Neural crest cell (in vitro differentiated cells): ENCODE results near the gene HOXD13. TPM values are rescaled to one million over a fixed set of nuclear protein-coding genes. Genes with fewer than 3 reads are reported as not detected.

Experiments used
- DNase-seq: peaks from one replicate; pipeline ENCODE4 v3.0.0; 2021; ENCODE audit warnings: low read depth, mixed read lengths, low spot score
- H3K27ac Mint-ChIP-seq: one replicate; pipeline ENCODE4 v1.8.0; 2021; ENCODE audit warnings: mild to moderate bottlenecking, mixed read lengths; ENCODE audit not compliant: unreplicated experiment
- H3K27me3 Mint-ChIP-seq: 2 replicates; pipeline ENCODE4 v1.8.0; 2021; ENCODE audit warnings: low read depth, mild to moderate bottlenecking, mixed read lengths
- H3K36me3 Mint-ChIP-seq: 2 replicates; pipeline ENCODE4 v1.8.0; 2021; ENCODE audit warnings: low read depth, mild to moderate bottlenecking, mixed read lengths
- H3K4me1 Mint-ChIP-seq: 2 replicates; pipeline ENCODE4 v1.8.0; 2021; ENCODE audit warnings: mixed read lengths
- H3K4me3 Mint-ChIP-seq: one replicate; pipeline ENCODE4 v1.8.0; 2021; ENCODE audit warnings: mild to moderate bottlenecking, mixed read lengths
- H3K9me3 Mint-ChIP-seq: 2 replicates; pipeline ENCODE4 v1.8.0; 2021; ENCODE audit warnings: mixed read lengths
- CTCF ChIP-seq: fragments of 200-600 bp; sonication (generic); conservative IDR thresholded peaks from 2 replicates; pipeline ENCODE4 v1.5.0; 2021; ENCODE audit warnings: antibody characterized with exemption, mild to moderate bottlenecking
- total RNA-seq: library from RNA; stranded (reverse); gene quantifications from 2 replicates; pipeline ENCODE4 v1.2.1, GENCODE V29; 2021

The HOXD13 gene
- total RNA-seq, 1 donor from 2014 or later: not detected

DNA sequence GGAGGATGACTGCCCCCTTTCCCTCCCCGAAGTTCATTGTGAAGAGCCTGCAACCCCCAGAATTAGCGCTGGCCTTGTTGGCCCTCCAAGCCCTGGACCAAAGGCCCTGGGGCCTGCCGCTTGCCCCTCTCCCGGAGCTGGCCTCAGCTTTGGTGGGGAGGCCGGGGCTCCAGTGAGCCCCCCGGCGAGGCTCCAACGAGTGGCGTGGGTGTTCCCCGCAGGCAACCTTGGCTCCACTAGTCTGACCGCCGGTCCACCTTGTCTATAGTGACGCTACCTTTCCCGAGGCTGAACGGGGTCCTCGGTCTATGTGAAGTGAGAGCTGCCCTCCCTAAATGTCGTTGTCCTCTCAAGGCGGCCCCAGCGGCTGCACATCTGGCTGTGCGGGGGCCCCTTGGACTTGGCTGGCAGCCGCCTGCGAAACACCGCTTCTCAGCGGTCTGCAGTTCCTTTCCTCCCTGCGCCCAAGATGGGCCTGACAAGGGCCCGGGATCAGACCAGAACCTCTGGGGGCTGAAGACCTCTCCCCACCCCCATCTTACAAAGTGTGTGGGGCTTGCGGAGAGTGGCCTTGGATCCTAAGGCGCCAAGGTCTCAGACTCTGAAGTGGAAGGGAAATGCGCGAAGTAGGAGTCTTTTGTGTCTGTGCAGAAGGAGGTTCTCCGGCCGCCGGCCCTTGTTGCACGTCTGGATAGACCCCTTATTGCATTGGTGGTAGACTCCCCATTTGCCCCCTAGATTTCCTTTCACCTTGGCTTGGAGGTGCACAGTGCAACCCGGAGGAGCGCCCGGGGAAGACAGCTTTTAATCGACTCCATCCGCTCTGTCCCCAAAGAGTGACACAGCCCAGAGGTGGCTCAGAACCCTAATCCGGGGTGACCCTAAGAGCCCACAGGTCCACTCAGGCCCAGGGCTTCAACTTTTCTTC lies 20.1 kb downstream of the HOXD13 start:
- no peak overlapping the region for H3K4me3 Mint-ChIP-seq
- peaks cover 96% of the 10 kb centered on the region for H3K27me3 Mint-ChIP-seq
- TF ChIP-seq CTCF: no peak
- peaks cover 4% of the 10 kb centered on the region for H3K4me1 Mint-ChIP-seq
- H3K27ac Mint-ChIP-seq: no peak overlapping the region
- no peak for DNase-seq
- peaks cover 6% of the 10 kb centered on the region for H3K36me3 Mint-ChIP-seq
- peaks cover 7% of the 10 kb centered on the region for H3K9me3 Mint-ChIP-seq

GRCh38 chr2:176114120-176114929 lies 21.8 kb downstream of the HOXD13 start:
- peaks cover 10% of the 10 kb centered on the region for H3K36me3 Mint-ChIP-seq

GRCh38 chr2:176114930-176115625 lies 22.6 kb downstream of the HOXD13 start:
- peaks cover 7% of the 10 kb centered on the region for H3K9me3 Mint-ChIP-seq
- TF ChIP-seq CTCF: no peak
- no peak overlapping the region for H3K4me3 Mint-ChIP-seq
- H3K27ac Mint-ChIP-seq: no peak overlapping the region
- peaks cover 99% of the 10 kb centered on the region for H3K27me3 Mint-ChIP-seq
- peaks cover 10% of the 10 kb centered on the region for H3K36me3 Mint-ChIP-seq
- no peak for DNase-seq
- H3K4me1 Mint-ChIP-seq: no peaks in the 10 kb centered on the region

More at GRCh38 chr2:176114120-176114929, 21.8 kb downstream of the HOXD13 start:
- TF ChIP-seq CTCF: no peak
- no peak for DNase-seq
- Mint-ChIP-seq H3K4me1 (peaks cover 3% of the 10 kb centered on the region), H3K9me3 (peaks cover 7% of the 10 kb centered on the region), H3K27ac (no peak overlapping the region), H3K27me3 (peaks cover 99% of the 10 kb centered on the region), H3K4me3 (no peak overlapping the region)

- H3K4me3 Mint-ChIP-seq: peak within 1 kb of the TSS; percentile 39
- DNase-seq: no peak
- H3K27me3 Mint-ChIP-seq: peaks cover 99% of the 10 kb centered on the region
- H3K9me3 Mint-ChIP-seq: peaks cover 7% of the 10 kb centered on the region
- no peak within 1 kb of the TSS for H3K27ac Mint-ChIP-seq
- H3K4me1 Mint-ChIP-seq: no peaks in the 10 kb centered on the region
- TF ChIP-seq CTCF: peak; percentile 27
- H3K36me3 Mint-ChIP-seq: peaks cover 10% of the 10 kb centered on the region
Measured at GRCh38 chr2:176115883-176116813, 23.6 kb downstream of the HOXD13 start, which contains the start of gene HOXD10. HOXD10 (plus strand) TSS chr2:176116778; CDS start chr2:176116834, 56 bp downstream.
